Psoas muscle (tissue), 8 donors: ENCODE results near the gene PALLD. TPM values are rescaled to one million over a fixed set of nuclear protein-coding genes. Genes with fewer than 3 reads are reported as not detected.

ENCODE experiments used
- ATAC-seq, 4 donors: fragments of 200-7000 bp; cut with Tn5 transposase; one replicate each; pipeline ENCODE4 v1.9.1; 2020; ENCODE audit warnings: moderate library complexity in 3 of 4, mild to moderate bottlenecking in 2 of 4
- DNase-seq, 2 donors: peaks; one replicate each; pipeline ENCODE4 v3.0.0-alpha.2; 2020
- H3K27ac ChIP-seq: fragments of 200-600 bp; one replicate; pipeline ENCODE4 v1.8.0; 2022
- H3K27me3 ChIP-seq, 3 donors: fragments of 200-600 bp in 1 of 3; one replicate each; pipeline versions ENCODE4 v1.6.1 to v1.8.0; 2013 to 2022; ENCODE audit warnings: low read length in 2 of 3, mild to moderate bottlenecking in 2 of 3, moderate library complexity in 1 of 3; ENCODE audit not compliant: insufficient read depth in 3 of 3
- H3K36me3 ChIP-seq, 2 donors: fragments of 200-600 bp in 1 of 2; one replicate each; pipeline versions ENCODE4 v1.6.1 to v1.8.0; 2013 to 2022; ENCODE audit warnings: low read depth in 1 of 2, mild to moderate bottlenecking in 1 of 2, moderate library complexity in 1 of 2; ENCODE audit not compliant: insufficient read depth in 1 of 2
- H3K4me1 ChIP-seq: fragments of 200-600 bp; one replicate; pipeline ENCODE4 v1.8.0; 2022
- H3K4me3 ChIP-seq: fragments of 200-600 bp; one replicate; pipeline ENCODE4 v1.8.0; 2022; ENCODE audit warnings: mild to moderate bottlenecking
- H3K9me3 ChIP-seq: fragments of 200-600 bp; one replicate; pipeline ENCODE4 v1.8.0; 2022
- WGBS, 3 donors: extraction: QIAGEN DNeasy Blood & Tissue Kit; methylation state at CpG; one replicate each; pipeline versions ENCODE4 v1.1.6 to v1.1.7; 2013; 5-methylcytosine and 5-hydroxymethylcytosine counted together
- intact Hi-C, 2 donors: fragments of 100-400 bp; cut with DNase I; formaldehyde crosslinking; loops; one replicate each; pipeline versions ENCODE4 v1.11.0 to v1.14.2; 2022
- polyA plus RNA-seq, 3 donors: library from polyadenylated mRNA; stranded (reverse); fragments of 200-250 nt; gene quantifications; one replicate each; pipeline ENCODE4 v1.2.3, GENCODE V29; 2013
- total RNA-seq, 4 donors: library from RNA; stranded (reverse); fragmentation: NEBNext Ultra II Directional in 2 of 4; extraction: Animal tissue kit (Norgen Biotek cat#: 25700) in 2 of 4; gene quantifications; one replicate each; pipeline versions ENCODE4 v1.2.1 to v1.2.4, GENCODE V29; 2021 to 2023
- TF ChIP-seq, protein P1 (sequence below): fragments of 200-600 bp; IDR thresholded peaks from one replicate; pipeline ENCODE4 v1.8.0; 2022; ENCODE audit warnings: antibody characterized with exemption
- donor health status: healthy with polysubstance abuse.
- donor health status: DM: no; HTN: no; CAD: no; lungs with moderate emphysema.
- donor health status: Bipolar disorder and iron deficiency.
- donor health status: healthy.
- donor health status: DM: yes; HTN: yes; CAD: no.
- donor health status: DM: no; HTN: no; CAD: no.
- donor health status: DM: no; HTN: no; CAD: no.
- donor health status: DM: yes; HTN: yes; CAD: no.

Gene PALLD
- total and polyA plus RNA-seq, 7 donors: 19.2 to 245 (median 168) TPM

DNA sequence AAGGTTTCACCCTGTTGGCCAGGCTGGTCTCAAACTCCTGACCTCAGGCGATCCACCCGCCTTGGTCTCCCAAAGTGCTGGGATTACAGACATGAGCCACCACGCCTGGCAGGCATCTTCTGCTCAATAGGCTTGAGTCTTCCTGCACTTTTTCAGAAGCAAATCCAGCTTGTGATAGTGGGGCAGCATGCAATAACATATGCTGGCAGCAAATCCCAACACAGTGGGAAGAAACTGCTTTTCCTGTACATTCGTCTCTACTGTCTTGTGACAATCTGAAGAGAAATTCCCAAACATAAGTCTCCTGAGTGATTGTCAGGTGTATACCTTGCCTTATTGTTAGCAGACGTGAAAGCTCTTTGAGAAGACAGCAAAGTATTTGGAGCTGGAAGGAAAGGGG, 145.7 kb downstream of the PALLD start:
- TF ChIP-seq, protein P1, sequence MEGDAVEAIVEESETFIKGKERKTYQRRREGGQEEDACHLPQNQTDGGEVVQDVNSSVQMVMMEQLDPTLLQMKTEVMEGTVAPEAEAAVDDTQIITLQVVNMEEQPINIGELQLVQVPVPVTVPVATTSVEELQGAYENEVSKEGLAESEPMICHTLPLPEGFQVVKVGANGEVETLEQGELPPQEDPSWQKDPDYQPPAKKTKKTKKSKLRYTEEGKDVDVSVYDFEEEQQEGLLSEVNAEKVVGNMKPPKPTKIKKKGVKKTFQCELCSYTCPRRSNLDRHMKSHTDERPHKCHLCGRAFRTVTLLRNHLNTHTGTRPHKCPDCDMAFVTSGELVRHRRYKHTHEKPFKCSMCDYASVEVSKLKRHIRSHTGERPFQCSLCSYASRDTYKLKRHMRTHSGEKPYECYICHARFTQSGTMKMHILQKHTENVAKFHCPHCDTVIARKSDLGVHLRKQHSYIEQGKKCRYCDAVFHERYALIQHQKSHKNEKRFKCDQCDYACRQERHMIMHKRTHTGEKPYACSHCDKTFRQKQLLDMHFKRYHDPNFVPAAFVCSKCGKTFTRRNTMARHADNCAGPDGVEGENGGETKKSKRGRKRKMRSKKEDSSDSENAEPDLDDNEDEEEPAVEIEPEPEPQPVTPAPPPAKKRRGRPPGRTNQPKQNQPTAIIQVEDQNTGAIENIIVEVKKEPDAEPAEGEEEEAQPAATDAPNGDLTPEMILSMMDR: no peak
- H3K27me3 ChIP-seq: no peaks in the 10 kb centered on the region
- H3K36me3 ChIP-seq: no peaks in the 10 kb centered on the region
- ATAC-seq (no peak), DNase-seq (no peak)
- WGBS, 3 donors: 75 to 88% (median 79%) methylated on average over 5 of the region's 5 CpGs
- peaks cover 51% of the 10 kb centered on the region for H3K4me1 ChIP-seq
- H3K9me3 ChIP-seq: no peaks in the 10 kb centered on the region
- intact Hi-C loops: no loop called here
- peak overlapping the region; percentile 21 for H3K27ac ChIP-seq
- no peak overlapping the region for H3K4me3 ChIP-seq

DNA sequence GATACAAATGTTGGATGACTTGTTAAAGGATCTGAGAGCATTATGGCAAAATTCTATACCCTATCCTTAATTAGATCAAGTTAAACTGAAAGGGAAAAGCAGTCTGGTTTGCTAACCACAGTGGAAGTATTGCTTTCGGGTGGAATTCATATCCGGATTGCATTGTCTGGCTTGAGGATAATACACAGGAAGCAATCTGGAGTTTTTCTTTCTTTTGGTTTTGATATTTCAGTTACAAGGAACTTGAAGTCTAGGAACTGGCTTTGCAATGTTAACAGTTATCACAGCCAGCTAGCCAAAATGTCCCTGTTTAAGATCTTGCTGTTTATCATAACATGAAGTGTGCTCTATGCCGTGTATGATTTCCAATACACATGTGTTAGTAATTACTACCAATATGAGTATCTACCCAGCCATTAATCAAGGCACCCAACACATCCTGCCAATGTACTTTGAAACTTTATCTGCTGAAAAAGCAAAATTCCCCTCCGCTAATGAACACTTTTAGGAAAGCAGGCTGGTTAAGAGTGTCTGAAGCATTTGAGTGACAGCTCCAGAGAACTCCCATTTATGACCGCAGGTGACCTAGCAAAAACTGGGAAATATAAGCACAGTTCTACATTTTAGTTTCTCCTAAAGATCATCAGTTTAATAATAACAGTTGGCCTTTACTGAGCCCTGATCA, 146.4 kb downstream of the PALLD start:
- Histone ChIP-seq H3K4me1 (peaks cover 51% of the 10 kb centered on the region), H3K27me3 (no peaks in the 10 kb centered on the region), H3K36me3 (no peaks in the 10 kb centered on the region), H3K4me3 (peak overlapping the region; percentile 1), H3K9me3 (no peaks in the 10 kb centered on the region), H3K27ac (peak overlapping the region; percentile 21)
- ATAC-seq: no peak
- 33 to 51% (median 33%) methylated on average over 5 of the region's 5 CpGs for WGBS, 3 donors
- no peak for DNase-seq
- TF ChIP-seq, protein P1: no peak
- intact Hi-C loops: no loop called here

DNA sequence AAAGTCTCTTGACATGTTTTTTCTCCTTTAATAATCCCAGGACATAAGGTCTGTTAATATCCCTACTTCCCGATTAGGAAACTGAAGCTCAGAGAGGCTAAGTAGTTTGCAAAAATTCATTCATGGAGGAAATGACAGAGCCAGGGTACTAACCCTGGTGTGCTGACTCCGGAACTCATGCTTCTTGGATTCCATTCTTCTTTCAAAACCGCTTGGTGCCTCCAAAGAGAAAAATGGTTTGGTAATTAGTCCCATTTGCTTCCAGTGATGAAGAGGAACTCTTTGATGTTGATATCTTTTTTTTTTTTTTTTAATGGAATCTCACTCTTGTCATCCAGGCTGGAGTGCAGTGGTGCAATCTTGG, 146.9 kb downstream of the PALLD start:
- Histone ChIP-seq H3K4me1 (peaks cover 51% of the 10 kb centered on the region), H3K36me3 (no peaks in the 10 kb centered on the region), H3K9me3 (no peaks in the 10 kb centered on the region), H3K27me3 (no peaks in the 10 kb centered on the region), H3K4me3 (peak overlapping the region; percentile 1), H3K27ac (peak overlapping the region; percentile 21)
- no peak for DNase-seq
- intact Hi-C loops: no loop called here
- TF ChIP-seq, protein P1: no peak
- 79 to 89% (median 88%) methylated on average over 3 of the region's 3 CpGs for WGBS, 3 donors
- ATAC-seq: no peak

DNA sequence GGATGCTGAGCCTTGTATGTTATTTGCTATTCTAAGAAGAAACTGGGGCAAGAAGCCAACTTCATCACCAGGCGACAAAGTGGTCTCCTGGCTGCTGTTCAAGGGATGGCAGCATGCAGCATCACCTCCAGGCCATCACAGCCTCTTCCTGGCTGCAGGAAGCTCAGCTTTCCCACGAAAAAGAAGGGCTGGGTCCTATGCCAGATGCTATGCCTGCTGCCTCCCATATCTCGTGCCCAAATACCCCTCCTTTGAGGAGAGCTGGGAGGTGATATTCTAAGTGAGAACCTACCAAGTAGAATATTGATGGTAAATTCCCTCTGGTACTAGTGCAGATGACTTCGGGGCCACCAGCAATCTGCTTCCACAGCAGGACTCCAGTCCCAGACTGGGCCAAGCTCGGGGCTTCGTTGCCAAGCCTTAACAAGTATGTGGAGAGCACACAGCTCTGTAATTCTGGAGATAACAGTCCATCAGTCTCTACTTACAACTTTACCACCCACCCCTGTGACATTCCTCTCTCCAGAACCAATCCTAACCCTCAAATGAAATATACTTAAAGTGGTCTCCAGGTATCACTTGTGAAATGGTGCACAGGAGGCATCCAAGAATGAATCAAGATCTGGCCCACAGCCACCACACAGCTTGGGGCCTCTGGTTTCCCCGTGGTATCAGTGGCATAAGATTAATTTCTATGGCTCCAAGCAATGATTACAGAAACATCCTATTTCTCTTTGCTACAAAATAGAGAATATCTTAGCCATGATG, 149.3 kb downstream of the PALLD start:
- no peak for ATAC-seq
- DNase-seq: no peak
- TF ChIP-seq, protein P1: no peak
- no peaks in the 10 kb centered on the region for H3K9me3 ChIP-seq
- 29 to 50% (median 33%) methylated on average over 7 of the region's 7 CpGs for WGBS, 3 donors
- H3K27me3 ChIP-seq: no peaks in the 10 kb centered on the region
- no peak overlapping the region for H3K27ac ChIP-seq
- H3K4me1 ChIP-seq: peaks cover 33% of the 10 kb centered on the region
- no peaks in the 10 kb centered on the region for H3K36me3 ChIP-seq
- H3K4me3 ChIP-seq: no peak overlapping the region
- intact Hi-C loops: no loop called here
